ENCODE data around the gene ZNF385B. TPM values are rescaled to one million over a fixed set of nuclear protein-coding genes. Genes with fewer than 3 reads are reported as not detected.
"Not testable (repeated sequence)": the region's sequence is repeated elsewhere in the genome, so short reads cannot be mapped to it uniquely, and the experiment has no call there.

The ZNF385B gene
- total RNA-seq, 1 donor from 2014 or later: 35.8 TPM

- Histone ChIP-seq H3K27me3 (no peaks in the 10 kb centered on the region), H3K4me3 (no peak overlapping the region), H4K20me1 (ENCODE audit: low read depth) (no peaks in the 10 kb centered on the region), H2AFZ (replicated peaks) (no peak overlapping the region), H3K4me1 (peaks cover 17% of the 10 kb centered on the region), H3F3A (ENCODE audit: low read depth) (peaks cover 10% of the 10 kb centered on the region), H3K9ac (no peak overlapping the region), H3K4me2 (no peak overlapping the region), H3K27ac (no peak overlapping the region), H3K36me3 (no peaks in the 10 kb centered on the region), H3K79me2 (ENCODE audit: low read depth) (peaks cover 34% of the 10 kb centered on the region), H3K9me3 (ENCODE audit: low read depth) (no peaks in the 10 kb centered on the region)
- Mint-ChIP-seq H3K27ac (no peak overlapping the region), H3K27me3 (ENCODE audit: insufficient read depth, low read depth) (no peaks in the 10 kb centered on the region), H3K4me3 (no peak overlapping the region), H3K36me3 (no peaks in the 10 kb centered on the region), H3K9me3 (no peaks in the 10 kb centered on the region), H3K4me1 (peaks cover 4% of the 10 kb centered on the region)
- no peak for DNase-seq (ENCODE audit: low spot score)
- no peak for TF ChIP-seq EZH2 (IDR thresholded peaks at IDR 0.05)
Measured at GRCh38 chr2:179790235-179791217, 70.9 kb downstream of the ZNF385B start.

- Histone ChIP-seq H3K27ac (no peak overlapping the region), H3K4me1 (peaks cover 10% of the 10 kb centered on the region), H3F3A (ENCODE audit: low read depth) (peaks cover 6% of the 10 kb centered on the region), H4K20me1 (ENCODE audit: low read depth) (no peaks in the 10 kb centered on the region), H3K79me2 (ENCODE audit: low read depth) (peaks cover 57% of the 10 kb centered on the region), H2AFZ (replicated peaks) (no peak overlapping the region), H3K9ac (no peak overlapping the region), H3K4me2 (no peak overlapping the region), H3K4me3 (no peak overlapping the region), H3K9me3 (ENCODE audit: low read depth) (no peaks in the 10 kb centered on the region), H3K36me3 (no peaks in the 10 kb centered on the region), H3K27me3 (no peaks in the 10 kb centered on the region)
- Mint-ChIP-seq H3K27me3 (ENCODE audit: insufficient read depth, low read depth) (no peaks in the 10 kb centered on the region), H3K4me1 (peaks cover 4% of the 10 kb centered on the region), H3K9me3 (no peaks in the 10 kb centered on the region), H3K36me3 (no peaks in the 10 kb centered on the region), H3K27ac (no peak overlapping the region), H3K4me3 (no peak overlapping the region)
- no peak for DNase-seq (ENCODE audit: low spot score)
- TF ChIP-seq CTCF (IDR thresholded peaks at IDR 0.05): no peak
- no peak for TF ChIP-seq EZH2phosphoT487 (IDR thresholded peaks at IDR 0.05)
- no peak for TF ChIP-seq EZH2 (IDR thresholded peaks at IDR 0.05)
Measured at GRCh38 chr2:179788104-179788503, 73.3 kb downstream of the ZNF385B start.

GRCh38 chr2:179787601-179788000 is 73.8 kb downstream of the ZNF385B start:
- no peak overlapping the region for H3K9ac ChIP-seq
- H3K9me3 Mint-ChIP-seq: no peaks in the 10 kb centered on the region
- H3K4me1 Mint-ChIP-seq: peaks cover 4% of the 10 kb centered on the region
- H3K27ac ChIP-seq: no peak overlapping the region
- no peaks in the 10 kb centered on the region for H4K20me1 ChIP-seq (ENCODE audit: low read depth)
- H3K27me3 ChIP-seq: no peaks in the 10 kb centered on the region
- no peak overlapping the region for H2AFZ ChIP-seq (replicated peaks)
- no peaks in the 10 kb centered on the region for H3K36me3 Mint-ChIP-seq
- no peak for DNase-seq (ENCODE audit: low spot score)
- H3F3A ChIP-seq (ENCODE audit: low read depth): peaks cover 6% of the 10 kb centered on the region
- H3K27me3 Mint-ChIP-seq (ENCODE audit: insufficient read depth, low read depth): no peaks in the 10 kb centered on the region
- no peaks in the 10 kb centered on the region for H3K36me3 ChIP-seq
- no peak overlapping the region for H3K4me3 Mint-ChIP-seq
- H3K79me2 ChIP-seq (ENCODE audit: low read depth): peaks cover 62% of the 10 kb centered on the region
- TF ChIP-seq CTCF (IDR thresholded peaks at IDR 0.05) (no peak), EZH2phosphoT487 (IDR thresholded peaks at IDR 0.05) (no peak), EZH2 (IDR thresholded peaks at IDR 0.05) (no peak)
- H3K9me3 ChIP-seq (ENCODE audit: low read depth): no peaks in the 10 kb centered on the region
- H3K4me1 ChIP-seq: peaks cover 8% of the 10 kb centered on the region
- H3K4me2 ChIP-seq: no peak overlapping the region
- H3K4me3 ChIP-seq: no peak overlapping the region
- H3K27ac Mint-ChIP-seq: no peak overlapping the region

- Mint-ChIP-seq H3K4me3 (no peak overlapping the region), H3K27me3 (ENCODE audit: insufficient read depth, low read depth) (no peaks in the 10 kb centered on the region)
Measured at GRCh38 chr2:179785902-179786301, 75.5 kb downstream of the ZNF385B start.

GRCh38 chr2:179782346-179782745 is 79.1 kb downstream of the ZNF385B start:
- H3K4me1 Mint-ChIP-seq; H3F3A ChIP-seq (ENCODE audit: low read depth); H3K4me1 ChIP-seq; H3K27ac ChIP-seq; H3K9me3 ChIP-seq (ENCODE audit: low read depth); H3K27me3 ChIP-seq; DNase-seq (ENCODE audit: low spot score); H2AFZ ChIP-seq (replicated peaks); H3K36me3 Mint-ChIP-seq; H3K27me3 Mint-ChIP-seq (ENCODE audit: insufficient read depth, low read depth); H3K4me3 Mint-ChIP-seq; H3K36me3 ChIP-seq; H3K4me3 ChIP-seq; H3K9me3 Mint-ChIP-seq; H4K20me1 ChIP-seq (ENCODE audit: low read depth); H3K27ac Mint-ChIP-seq; H3K4me2 ChIP-seq; H3K9ac ChIP-seq: not testable (repeated sequence)
- H3K79me2 ChIP-seq (ENCODE audit: low read depth): peaks cover 66% of the 10 kb centered on the region

More at GRCh38 chr2:179785902-179786301, 75.5 kb downstream of the ZNF385B start:
- Histone ChIP-seq H3K9me3 (ENCODE audit: low read depth) (no peaks in the 10 kb centered on the region), H3K4me1 (peaks cover 8% of the 10 kb centered on the region), H4K20me1 (ENCODE audit: low read depth) (no peaks in the 10 kb centered on the region), H3K27me3 (no peaks in the 10 kb centered on the region), H3K9ac (no peak overlapping the region), H2AFZ (replicated peaks) (no peak overlapping the region), H3F3A (ENCODE audit: low read depth) (peaks cover under 1% of the 10 kb centered on the region), H3K36me3 (no peaks in the 10 kb centered on the region), H3K4me3 (no peak overlapping the region), H3K79me2 (ENCODE audit: low read depth) (peaks cover 70% of the 10 kb centered on the region), H3K27ac (no peak overlapping the region), H3K4me2 (no peak overlapping the region)
- no peaks in the 10 kb centered on the region for H3K36me3 Mint-ChIP-seq
- DNase-seq (ENCODE audit: low spot score): no peak
- TF ChIP-seq EZH2phosphoT487 (IDR thresholded peaks at IDR 0.05): no peak
- TF ChIP-seq CTCF (IDR thresholded peaks at IDR 0.05): no peak
- no peak for TF ChIP-seq EZH2 (IDR thresholded peaks at IDR 0.05)
- no peak overlapping the region for H3K27ac Mint-ChIP-seq
- no peaks in the 10 kb centered on the region for H3K9me3 Mint-ChIP-seq
- H3K4me1 Mint-ChIP-seq: peaks cover 4% of the 10 kb centered on the region

Measured in neural progenitor cell (in vitro differentiated cells).